ENCODE measurements around the gene MINDY1. TPM values are rescaled to one million over a fixed set of nuclear protein-coding genes. Genes with fewer than 3 reads are reported as not detected.

The MINDY1 gene
- total and polyA plus RNA-seq, 12 donors = 9.8 to 70.6 (median 53.6) TPM

- peak overlapping the region in 7 of 10 donors; percentile 58 to 84 (median 74) for H3K4me3 ChIP-seq
- H3K4me1 ChIP-seq = peaks cover 6 to 90% (median 81%) of the 10 kb centered on the region in 9 donors
These were observed 1.1 kb upstream of the MINDY1 start for GRCh38 chr1:151007853-151008243.

GRCh38 chr1:151005729-151006319 is 878 bp downstream of the MINDY1 start:
- no peak for TF ChIP-seq CTCF (IDR thresholded peaks at IDR 0.05)
- H3K27ac ChIP-seq = peak overlapping the region; percentile 79 to 96 (median 92)
- H3K36me3 ChIP-seq = peaks cover 0 to 19% (median 5%) of the 10 kb centered on the region in 9 donors
- DNase-seq (no peak), ATAC-seq (no peak)
- H3K4me1 ChIP-seq = peaks cover 0 to 87% (median 70%) of the 10 kb centered on the region in 9 donors
- WGBS, 2 donors = 5 to 9% methylated on average over 4 of the region's 4 CpGs
- peak overlapping the region; percentile 52 to 82 (median 66) for H3K4me3 ChIP-seq
- no peaks in the 10 kb centered on the region for H3K9me3 ChIP-seq
- H3K27me3 ChIP-seq = no peaks in the 10 kb centered on the region
- intact Hi-C loops (cut with DNase I) = loop anchor here in 3 of 10 donors (2.0 to 10.0 kb wide), 3 partner anchors 27 to 56 kb away; partner anchors contain the start of genes CDC42SE1 (in 1 of the 3) and MLLT11 (in 1 of the 3)

More at GRCh38 chr1:151007853-151008243, 1.1 kb upstream of the MINDY1 start:
- peaks cover 0 to 1% (median 0%) of the 10 kb centered on the region in 9 donors for H3K36me3 ChIP-seq
- TF ChIP-seq CTCF (IDR thresholded peaks at IDR 0.05) = no peak
- no peak for DNase-seq
- peak overlapping the region; percentile 52 to 96 (median 92) for H3K27ac ChIP-seq
- intact Hi-C loops (cut with DNase I) = loop anchor here in 3 of 10 donors (2.0 to 10.0 kb wide), 3 partner anchors 29 to 54 kb away; partner anchors contain the start of genes CDC42SE1 (in 1 of the 3) and MLLT11 (in 1 of the 3)
- no peak for ATAC-seq
- no peaks in the 10 kb centered on the region for H3K9me3 ChIP-seq
- 13 to 16% methylated on average over 4 of the region's 4 CpGs for WGBS, 2 donors
- H3K27me3 ChIP-seq = no peaks in the 10 kb centered on the region

GRCh38 chr1:151003180-151003579 is 3.5 kb downstream of the MINDY1 start:
- peaks cover 0 to 45% (median 15%) of the 10 kb centered on the region in 9 donors for H3K36me3 ChIP-seq
- H3K9me3 ChIP-seq = no peaks in the 10 kb centered on the region
- intact Hi-C loops (cut with DNase I) = loop anchor here in 1 of 10 donors (10.0 kb wide), 1 partner anchor 52 kb away; the partner anchor contains the start of gene CDC42SE1
- TF ChIP-seq CTCF (IDR thresholded peaks at IDR 0.05) = no peak
- H3K27me3 ChIP-seq = no peaks in the 10 kb centered on the region
- peaks cover 0 to 87% (median 54%) of the 10 kb centered on the region in 9 donors for H3K4me1 ChIP-seq
- peak overlapping the region in 9 of 10 donors; percentile 4 to 96 (median 61) for H3K27ac ChIP-seq
- DNase-seq (no peak), ATAC-seq (no peak)
- H3K4me3 ChIP-seq = peak overlapping the region in 6 of 10 donors; percentile 28 to 82 (median 68)

GRCh38 chr1:151002611-151003010 is 4.1 kb downstream of the MINDY1 start:
- Histone ChIP-seq H3K27me3 (no peaks in the 10 kb centered on the region), H3K4me3 (peak overlapping the region in 2 of 10 donors; percentile 59 to 61), H3K4me1 (peaks cover 0 to 82% (median 49%) of the 10 kb centered on the region in 9 donors), H3K36me3 (peaks cover 0 to 51% (median 21%) of the 10 kb centered on the region in 9 donors), H3K27ac (peak overlapping the region in 7 of 10 donors; percentile 44 to 96 (median 62)), H3K9me3 (no peaks in the 10 kb centered on the region)
- DNase-seq (no peak), ATAC-seq (no peak)
- WGBS, 2 donors = 60 to 63% methylated on average over 2 of the region's 2 CpGs
- no peak for TF ChIP-seq CTCF (IDR thresholded peaks at IDR 0.05)
- intact Hi-C loops (cut with DNase I) = loop anchor here in 1 of 10 donors (10.0 kb wide), 1 partner anchor 52 kb away; the partner anchor contains the start of gene CDC42SE1
